HG03045 (cell line): ENCODE data around the gene FCHSD1.
A peak's percentile ranks its signal among the peaks of the same experiment; 100 is the strongest.

Experiments used
- ATAC-seq: cut with Tn5 transposase; IDR thresholded peaks from one replicate; pipeline ENCODE4 v1.9.1; 2021; ENCODE audit warnings: mild to moderate bottlenecking, moderate library complexity; ENCODE audit not compliant: unreplicated experiment

The FCHSD1 gene

DNA sequence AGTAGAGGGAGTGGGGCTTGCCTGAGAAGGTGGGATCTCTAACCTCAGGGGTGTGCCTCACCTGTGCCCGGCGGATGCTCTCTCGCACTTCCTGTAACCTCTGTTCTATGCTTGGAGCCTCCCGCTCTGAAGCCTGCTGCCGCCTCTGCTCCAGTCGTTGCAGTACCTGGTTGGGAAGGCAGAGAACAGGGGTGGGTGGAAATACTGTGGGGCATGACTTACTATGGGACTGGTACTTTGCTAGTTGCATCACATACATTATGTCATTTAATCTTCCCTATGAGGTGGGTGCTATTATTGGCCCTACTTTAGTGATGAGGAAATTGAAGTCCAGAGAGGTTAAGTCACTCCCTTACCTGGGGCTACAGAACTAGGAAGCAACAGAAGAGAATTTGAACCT is 5.2 kb downstream of the FCHSD1 start:
- ATAC-seq, result no peak

DNA sequence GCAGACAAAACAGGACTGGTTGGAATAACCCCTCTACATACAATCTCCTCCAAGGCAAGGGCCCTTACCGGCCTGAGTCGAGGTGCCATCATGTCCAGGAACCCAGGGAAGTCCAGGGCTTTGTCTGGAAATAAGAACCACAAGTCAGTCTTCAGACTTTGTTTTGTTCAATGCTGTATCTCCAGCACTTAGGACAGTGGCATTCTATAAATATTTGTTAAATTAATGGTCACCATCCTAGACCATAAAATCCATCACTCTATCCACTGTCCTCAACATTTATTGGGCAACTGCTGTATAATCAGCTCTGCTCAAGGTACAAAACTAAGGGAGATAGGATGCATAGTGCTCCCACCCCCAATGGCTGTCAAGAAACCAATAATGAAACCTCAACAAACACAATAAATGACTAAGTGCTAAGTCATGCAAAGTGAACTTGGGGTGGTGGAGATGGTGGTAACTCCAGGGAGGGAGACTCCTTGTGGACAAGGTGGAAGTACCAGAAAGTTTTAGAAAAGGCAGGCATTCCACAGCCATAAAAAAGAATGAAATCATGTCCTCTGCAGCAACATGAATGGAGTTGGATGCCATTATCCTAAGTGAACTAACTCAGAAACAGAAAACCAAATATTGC is 9.5 kb downstream of the FCHSD1 start:
- ATAC-seq, result peak; percentile 52

DNA sequence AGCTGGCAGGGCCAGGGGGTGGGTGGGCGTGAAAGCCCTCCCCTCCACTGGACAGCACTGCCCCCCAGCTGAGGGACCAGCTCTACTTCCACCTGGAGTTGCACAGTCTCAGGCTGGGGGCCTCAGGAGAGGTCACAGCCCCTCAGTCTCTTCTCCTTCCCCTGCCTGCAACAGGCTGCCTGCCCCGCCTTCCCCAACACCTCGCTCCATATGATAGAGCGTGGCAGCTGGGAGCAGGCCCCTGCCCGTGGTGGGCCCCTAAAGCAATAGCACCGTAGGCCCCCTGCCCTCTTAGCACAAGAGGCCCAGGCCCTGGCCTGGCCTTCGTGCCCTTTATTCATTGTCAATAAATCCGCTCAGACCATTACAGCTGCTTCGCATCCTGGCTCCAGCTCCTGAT is 10.5 kb downstream of the FCHSD1 start:
- no peak for ATAC-seq

DNA sequence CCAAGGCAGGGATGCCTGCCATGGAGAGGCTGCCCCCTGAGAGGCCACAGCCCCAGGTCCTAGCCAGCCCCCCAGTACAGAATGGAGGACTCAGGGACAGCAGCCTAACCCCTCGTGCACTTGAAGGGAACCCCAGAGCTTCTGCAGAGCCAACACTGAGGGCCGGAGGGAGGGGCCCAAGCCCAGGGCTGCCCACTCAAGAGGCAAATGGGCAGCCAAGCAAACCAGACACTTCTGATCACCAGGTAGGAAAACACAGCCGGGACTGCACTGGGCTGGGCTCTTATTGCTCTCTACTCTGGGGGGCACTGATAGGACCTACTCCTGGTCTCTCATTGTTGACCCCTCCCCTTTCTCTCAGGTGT is 11.2 kb downstream of the FCHSD1 start:
- ATAC-seq, result no peak

DNA sequence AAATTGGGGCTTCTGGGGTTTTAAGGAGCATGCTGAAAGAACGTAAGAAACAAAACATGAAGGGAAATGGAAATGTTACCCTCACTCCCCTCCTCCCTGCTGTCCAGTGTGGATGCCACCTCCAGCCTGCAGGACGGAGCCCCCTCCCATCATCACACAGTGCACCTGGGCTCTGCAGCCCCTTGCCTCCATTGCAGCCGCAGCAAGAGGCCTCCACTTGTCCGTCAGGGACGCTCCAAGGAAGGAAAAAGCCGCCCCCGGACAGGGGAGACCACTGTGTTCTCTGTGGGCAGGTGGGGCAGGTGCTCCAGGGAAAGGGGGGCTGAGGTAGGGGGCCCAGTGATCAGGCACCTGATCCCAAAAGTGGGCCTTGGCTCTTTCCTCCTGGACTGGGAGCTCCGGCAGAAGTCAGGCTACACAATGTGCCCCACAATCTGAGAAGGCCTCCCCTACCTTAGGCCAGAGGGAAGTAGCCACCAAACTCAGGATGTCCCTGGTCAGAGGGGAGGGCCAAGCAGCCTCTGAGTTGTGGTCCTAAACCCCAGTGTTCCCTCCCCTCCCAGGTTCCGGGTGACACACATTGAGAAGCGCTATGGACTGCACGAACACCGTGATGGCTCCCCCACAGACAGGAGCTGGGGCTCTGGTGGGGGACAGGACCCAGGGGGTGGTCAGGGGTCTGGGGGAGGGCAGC is 11.7 kb downstream of the FCHSD1 start:
- ATAC-seq, result no peak

DNA sequence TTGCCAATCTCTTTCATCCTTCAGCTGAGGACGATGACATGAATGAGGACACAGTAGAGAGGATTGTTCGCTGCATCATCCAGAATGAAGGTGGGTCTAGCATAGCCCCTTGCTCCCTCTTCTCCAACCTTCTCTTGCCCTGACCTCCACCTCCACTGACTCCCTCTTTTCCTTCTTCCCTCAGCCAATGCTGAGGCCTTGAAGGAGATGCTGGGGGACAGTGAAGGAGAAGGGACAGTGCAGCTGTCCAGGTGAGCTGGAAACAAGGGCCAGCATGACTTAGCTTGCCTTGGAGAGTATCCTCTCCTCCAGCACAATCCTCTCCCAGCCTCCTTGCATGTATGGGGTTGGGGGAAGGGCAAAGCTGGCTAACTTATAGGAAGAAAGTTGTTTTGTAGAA is 12.4 kb downstream of the FCHSD1 start:
- no peak for ATAC-seq

DNA sequence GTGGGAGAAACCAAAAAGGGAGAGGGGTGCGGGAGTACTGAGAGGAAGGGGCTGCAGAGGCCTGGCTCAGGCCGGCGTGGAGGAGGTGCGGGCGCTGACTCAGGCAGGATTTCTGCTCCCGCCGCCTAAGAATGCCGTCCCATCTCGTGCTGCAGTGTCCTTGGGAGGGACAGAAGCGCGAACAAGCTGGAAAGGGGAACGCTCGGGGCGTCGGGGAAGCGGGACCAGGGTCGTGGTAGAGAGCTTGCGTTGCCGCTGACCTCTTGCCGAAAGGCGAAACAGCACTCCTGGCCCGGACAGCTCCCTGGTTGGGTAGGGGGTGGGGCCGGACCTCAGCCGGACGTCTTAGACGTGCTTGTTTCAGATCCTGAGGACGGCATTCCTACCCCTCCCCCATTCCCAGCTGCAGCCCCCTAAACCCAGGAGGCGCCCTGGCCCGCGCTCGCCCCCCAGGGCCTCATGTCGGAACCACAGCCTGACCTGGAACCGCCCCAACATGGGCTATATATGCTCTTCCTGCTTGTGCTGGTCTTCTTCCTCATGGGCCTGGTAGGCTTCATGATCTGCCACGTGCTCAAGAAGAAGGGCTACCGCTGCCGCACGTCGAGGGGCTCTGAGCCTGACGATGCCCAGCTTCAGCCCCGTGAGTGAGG is 13.3 kb downstream of the FCHSD1 start:
- ATAC-seq, result peak; percentile 17

DNA sequence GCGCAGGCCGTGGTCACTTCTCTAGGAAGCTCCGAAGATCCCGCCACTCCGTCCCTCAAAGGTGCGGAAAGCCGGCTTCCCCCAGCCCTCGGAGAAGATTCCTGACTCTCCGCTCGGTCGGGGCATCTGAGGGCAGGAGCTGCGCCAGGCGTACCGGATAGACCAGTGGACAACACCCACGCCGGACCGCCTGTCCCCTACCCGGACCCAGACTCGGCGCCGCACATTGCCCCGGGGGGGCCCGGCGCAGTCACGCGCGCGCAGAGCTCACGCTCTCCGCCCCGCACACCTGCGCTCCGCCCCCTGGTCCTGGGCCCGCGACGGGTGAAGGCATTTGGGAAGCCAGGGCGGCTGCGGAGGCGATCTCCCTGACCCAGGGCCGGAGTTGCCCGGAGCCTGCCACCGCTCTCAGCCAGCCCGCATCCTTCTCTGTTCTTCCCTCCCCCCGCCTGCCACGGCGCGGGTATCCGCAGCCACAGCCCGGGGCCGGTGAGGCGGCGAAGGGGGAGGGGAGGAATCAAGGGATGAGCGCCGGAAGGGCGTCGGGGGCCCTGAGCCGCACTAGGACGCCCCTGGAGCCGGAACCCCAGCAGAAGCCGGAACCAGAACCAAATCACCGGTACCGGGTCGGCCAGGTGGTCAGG is 14.0 kb downstream of the FCHSD1 start:
- ATAC-seq, result peak; percentile 30

DNA sequence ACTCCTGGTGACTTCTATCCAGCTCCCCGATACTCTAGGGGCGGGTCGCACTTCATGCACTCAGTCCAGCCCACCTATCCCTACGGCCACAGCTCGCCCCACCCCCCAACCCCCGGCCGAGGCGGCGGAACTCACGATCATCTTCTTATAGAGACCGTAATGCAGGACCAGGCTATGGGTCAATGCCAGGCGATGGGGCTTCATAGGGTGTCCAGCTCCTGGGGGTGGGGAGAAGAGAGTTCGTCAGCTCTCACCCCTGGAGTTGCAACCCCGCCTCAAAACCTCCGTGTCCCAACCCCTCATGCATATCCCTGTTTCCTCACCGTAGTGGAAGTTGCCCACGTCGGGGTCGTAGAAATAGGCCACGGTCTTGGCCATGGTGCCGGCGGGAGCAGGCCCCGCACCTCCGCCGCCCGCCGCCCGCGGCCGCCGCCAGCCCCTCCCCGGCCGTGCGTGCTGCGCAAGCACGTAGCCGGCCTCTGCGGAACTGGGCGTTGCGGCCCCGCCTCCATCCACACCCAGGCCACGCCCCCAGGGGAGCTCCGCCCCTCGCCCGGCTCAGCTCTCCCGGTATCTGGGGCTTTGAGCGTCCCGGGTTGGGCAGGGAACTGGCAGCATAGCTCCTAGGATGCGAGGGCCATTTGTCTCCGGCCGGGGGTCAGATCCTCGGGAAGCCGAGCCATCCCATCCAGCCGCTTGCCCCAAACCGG is 14.7 kb downstream of the FCHSD1 start, which contains the start of the genes HDAC3 and RELL2:
HDAC3 (minus strand) TSS at position 437 of the 710 bp plus-strand sequence; CDS start at position 378, 59 bp downstream.
RELL2 (plus strand) TSS at position 585 of the 710 bp plus-strand sequence. CDS start 1,229 bp downstream, outside the sequence.
- ATAC-seq, result peak; percentile 73

DNA sequence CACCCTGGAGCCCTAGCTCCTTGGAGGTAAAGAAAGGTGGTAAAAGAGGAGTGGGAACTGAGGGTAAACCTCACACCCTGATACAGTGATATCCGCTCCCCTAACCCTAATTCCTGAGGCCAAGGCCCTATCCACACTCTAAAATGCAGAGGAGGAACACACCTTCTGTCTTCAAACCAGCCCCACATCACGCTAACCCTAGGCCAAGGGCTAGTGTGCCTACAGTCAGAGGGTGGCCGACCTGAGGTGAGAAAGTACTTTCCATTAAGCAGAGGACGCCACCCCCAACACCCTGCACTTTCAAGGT is 15.2 kb downstream of the FCHSD1 start:
- ATAC-seq, result no peak

DNA sequence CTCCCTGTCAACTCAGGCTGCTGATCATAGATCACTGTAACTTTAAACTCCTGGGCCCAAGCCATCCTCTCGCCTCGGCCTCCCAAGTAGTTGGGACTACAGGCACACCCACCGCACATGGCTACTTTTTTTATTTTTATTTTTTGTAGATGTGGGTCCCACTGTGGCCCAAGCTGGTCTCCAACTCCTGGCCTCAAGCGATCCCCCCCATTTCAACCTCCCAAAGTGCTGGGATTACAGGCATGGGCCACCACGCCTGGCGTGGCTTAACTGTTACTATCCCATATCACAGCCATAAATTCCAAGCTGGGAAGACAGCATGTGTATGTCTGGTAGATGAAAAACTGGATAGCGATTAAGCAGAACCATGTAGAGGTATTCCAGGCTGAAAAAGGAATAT is 15.6 kb downstream of the FCHSD1 start:
- ATAC-seq, result no peak

DNA sequence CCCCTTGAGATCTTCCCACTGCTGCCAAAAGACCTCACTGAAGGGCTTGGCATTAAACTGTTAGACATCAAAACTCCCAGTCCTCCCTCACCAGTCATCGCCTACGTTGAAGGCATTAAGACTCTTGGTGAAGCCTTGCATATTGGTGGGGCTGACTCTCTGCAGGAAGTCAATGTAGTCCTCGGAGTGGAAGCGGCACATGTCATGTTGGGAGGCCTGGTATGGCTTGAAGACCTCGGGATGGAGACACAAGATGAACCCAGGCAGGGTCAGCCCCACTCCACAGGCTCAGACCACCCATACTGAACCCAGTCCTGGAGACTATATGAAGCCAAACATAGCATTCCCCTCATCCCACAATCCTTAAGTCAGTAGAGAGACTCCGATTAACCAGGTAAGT is 16.5 kb downstream of the FCHSD1 start:
- ATAC-seq, result no peak

DNA sequence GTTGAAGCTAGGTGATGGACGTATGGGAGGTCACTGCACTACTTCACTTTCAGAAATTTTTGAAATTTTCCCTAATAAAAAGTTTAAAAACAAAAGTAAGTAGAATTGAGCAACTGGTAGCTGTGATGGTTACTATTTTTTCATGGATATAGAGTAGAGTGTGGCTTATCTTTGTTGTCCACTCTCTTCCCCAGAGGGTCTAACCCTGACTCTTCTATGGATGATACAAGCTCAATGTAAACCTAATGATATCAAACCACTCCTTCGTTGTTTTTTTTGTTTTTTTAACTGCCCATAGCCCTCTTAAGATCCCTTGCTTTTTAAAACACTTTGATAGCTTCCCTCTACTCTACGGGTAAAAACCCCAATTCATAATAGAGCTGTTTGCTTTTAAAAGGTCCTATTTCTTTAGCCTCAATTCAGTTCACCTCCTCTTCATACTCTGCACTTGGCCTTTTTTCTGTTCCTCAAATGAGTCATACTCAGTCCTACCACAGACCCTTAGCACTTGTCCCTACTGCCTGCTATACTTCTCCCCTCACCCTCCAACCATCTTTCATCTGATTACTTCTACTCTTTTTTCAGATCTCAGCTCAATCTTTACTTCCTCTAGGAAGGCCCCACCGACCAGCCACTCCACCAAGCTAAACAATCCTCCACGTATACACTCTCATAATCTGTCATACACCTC is 17.2 kb downstream of the FCHSD1 start:
- peak; percentile 53 for ATAC-seq

DNA sequence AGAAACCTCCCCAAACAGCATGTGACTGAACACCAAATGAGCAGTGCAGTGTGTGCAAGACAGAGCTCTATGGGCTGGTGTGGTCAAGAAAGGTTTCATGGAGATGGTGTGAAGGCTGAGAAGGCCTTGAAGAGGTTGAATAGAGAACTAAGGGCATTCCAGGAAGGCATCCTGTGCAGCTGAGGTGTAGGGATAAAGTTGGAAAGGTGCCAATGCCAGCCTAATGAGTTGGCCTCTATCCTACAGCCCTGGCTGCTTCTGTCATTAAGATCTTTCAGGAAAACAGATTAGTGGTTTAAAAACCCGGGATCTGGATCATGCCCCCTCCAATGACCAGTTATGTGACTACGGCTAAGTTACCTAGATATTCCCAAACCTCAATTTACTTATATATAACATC is 18.6 kb downstream of the FCHSD1 start:
- no peak for ATAC-seq

DNA sequence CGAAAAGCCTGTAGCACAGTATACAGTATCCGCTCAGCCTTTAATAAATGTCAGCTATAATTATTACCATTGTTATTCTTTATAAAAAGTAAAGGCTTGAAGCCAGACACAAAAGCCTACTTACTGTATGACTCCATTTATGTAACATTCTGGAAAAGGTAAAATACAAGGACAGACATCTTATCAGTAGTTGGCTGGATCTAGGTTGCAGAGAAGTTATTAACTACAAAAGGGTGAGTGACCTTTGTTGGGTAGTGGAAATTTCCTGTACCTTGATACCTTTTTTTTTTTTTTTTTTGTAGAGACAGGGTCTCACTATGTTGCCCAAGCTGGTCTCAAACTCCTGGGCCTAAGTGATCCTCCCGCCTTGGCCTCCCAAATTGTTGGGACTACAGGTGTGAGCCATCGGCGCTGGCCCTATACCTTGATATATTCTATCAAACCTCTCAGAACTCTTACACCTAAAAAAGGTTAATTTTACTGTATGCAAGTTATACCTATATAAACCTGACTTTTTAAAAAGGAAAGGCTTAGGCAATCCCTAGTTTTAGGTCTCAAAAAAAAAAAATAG is 20.6 kb downstream of the FCHSD1 start:
- no peak for ATAC-seq

DNA sequence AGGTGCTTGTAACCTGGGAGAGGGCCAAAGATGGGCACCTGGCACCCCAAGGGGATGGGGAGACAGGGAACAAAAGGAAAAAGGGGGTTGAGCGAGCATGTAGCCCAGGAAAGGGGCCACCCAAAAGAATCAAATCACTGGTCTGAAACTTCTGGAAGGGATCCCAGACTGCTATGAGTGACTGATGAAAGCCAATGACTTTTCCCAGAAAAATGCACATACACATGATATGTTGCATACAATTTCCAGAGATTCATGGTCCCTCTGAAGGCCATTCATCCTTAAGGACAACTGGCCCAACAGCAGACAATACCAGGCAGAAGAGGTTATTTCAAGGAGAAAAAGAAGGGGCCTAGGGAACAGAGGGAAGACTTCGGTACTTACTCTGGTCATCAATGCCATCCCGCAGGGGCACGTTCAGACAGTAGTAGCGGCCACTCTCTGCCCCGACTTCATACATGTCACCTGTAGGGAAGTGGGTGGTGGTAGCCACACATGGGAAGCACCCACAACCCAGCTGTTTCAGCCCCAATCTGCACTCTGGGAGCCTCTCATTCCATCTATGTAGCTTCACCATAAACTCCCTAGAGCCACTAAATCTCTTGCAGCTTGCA is 22.9 kb downstream of the FCHSD1 start:
- ATAC-seq, result no peak

DNA sequence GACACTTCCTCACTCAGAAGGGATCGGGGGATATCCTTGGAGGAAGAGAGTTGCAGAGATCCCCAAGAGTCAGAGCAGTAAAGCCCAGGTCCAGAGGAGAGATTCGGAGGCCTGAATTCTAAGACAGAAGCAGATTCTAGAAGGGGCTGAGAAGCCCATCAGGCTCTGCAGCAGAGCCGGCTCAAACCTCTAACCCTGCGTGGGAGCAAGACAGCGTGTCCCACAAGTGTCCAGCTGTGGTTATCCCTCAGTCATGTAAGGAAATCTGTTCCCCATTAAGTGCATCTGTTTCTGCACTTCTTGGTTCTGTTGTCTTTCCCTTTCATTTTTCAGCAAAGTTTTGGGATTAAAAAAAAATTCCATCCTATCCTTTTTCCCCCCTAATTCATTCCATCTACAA is 27.6 kb downstream of the FCHSD1 start:
- ATAC-seq, result no peak

DNA sequence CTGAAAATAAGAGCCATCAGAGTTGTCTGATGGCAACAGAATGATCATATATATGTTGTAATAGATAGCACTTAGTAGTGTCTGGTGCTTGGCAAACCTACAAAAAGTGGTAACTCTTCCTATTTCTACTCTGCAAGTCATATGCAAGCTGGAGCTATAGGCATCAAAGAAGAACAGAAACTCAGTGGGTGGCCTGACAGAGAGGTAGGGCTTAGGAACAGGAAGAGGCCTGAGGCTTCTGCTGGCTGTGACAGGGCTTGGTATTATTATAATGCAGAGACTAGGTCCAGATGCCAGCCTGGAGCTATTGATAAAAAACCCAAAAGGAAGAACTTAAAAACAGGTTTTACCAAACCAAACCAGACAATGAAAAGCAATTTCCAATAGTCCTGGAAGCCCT is 28.0 kb downstream of the FCHSD1 start:
- ATAC-seq, result peak; percentile 46

DNA sequence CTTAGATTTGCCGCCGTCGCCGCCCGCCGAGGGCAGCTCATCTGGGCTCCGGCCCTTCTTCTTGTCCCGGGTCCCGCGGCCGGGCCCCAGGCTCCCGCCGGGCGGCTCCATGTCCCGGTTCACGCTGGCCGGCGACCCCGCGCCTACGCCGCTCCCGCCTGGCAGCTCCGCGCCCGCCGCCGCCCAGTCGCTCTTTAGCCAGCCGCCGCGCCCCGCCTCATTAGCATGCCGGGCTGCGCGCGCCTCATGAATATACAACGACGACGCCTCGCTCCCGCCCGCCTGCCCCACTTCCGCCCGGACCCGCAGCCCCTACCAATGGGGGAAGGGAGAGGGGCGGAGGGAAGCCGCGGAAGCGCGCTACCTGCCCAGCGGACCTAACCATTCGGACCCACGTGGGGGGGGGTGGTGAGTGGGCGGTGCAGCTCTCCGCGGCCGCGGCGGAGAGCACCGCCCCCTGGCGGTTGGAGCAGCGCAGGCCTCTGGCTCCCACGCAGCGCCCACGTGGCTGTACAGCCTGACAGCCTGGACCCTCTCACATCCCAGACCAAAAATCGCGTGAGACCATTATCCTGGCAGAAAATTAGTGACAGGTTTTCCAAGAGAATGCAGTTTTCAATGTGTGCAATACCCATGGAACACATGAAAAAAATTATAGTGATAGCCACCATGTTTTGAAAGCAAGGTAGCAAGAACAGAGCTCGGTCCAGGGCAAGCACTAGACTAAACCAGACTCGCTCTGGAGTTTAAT is 32.2 kb downstream of the FCHSD1 start, which contains the start of gene DIAPH1:
DIAPH1 (minus strand) TSS at position 197 of the 751 bp plus-strand sequence; CDS start at position 111, 86 bp downstream.
- peak; percentile 88 for ATAC-seq
